ENCODE results near the gene VDR.

DNA sequence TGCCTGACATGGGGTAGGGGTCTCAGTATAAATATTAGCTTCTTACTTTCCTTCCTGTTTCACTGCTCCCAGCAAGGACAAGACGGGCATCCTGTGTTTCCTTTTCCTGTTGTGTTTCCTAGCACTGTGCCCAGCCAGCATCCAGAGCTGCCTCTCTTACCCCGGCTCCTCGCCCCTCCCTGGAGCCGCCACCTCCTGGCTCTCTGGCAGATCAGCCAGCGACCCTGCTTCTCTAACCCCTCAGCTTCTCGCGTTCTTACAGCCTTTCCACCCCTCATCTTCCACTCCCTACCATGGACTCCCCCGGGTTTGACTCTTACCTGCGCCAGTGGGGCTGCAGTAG, 102.9 kb downstream of the VDR start:
- TF ChIP-seq, protein P1, sequence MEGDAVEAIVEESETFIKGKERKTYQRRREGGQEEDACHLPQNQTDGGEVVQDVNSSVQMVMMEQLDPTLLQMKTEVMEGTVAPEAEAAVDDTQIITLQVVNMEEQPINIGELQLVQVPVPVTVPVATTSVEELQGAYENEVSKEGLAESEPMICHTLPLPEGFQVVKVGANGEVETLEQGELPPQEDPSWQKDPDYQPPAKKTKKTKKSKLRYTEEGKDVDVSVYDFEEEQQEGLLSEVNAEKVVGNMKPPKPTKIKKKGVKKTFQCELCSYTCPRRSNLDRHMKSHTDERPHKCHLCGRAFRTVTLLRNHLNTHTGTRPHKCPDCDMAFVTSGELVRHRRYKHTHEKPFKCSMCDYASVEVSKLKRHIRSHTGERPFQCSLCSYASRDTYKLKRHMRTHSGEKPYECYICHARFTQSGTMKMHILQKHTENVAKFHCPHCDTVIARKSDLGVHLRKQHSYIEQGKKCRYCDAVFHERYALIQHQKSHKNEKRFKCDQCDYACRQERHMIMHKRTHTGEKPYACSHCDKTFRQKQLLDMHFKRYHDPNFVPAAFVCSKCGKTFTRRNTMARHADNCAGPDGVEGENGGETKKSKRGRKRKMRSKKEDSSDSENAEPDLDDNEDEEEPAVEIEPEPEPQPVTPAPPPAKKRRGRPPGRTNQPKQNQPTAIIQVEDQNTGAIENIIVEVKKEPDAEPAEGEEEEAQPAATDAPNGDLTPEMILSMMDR (IDR thresholded peaks at IDR 0.05; ENCODE audit: borderline replicate concordance, extremely low read depth, low read length, poor library complexity, severe bottlenecking): no peak
- no peak for TF ChIP-seq EZH2 (IDR thresholded peaks at IDR 0.05; ENCODE audit: borderline replicate concordance, low read depth, low read length, severe bottlenecking)

All from DND-41 (cell line).